Measurements from ENCODE around the gene ASPRV1. TPM values are rescaled to one million over a fixed set of nuclear protein-coding genes. Genes with fewer than 3 reads are reported as not detected.

The ASPRV1 gene
- polyA plus RNA-seq, 3 donors = 0.25 to 0.52 (median 0.27) TPM

GRCh38 chr2:70007151-70007550 lies 45.7 kb upstream of the ASPRV1 start:
- no peaks in the 10 kb centered on the region for H3K9me3 Mint-ChIP-seq
- H3K9ac ChIP-seq (ENCODE audit: insufficient read depth, low read length, poor library complexity, severe bottlenecking) = no peak overlapping the region
- no peak overlapping the region for H3K4me3 Mint-ChIP-seq
- peaks cover 0 to 2% (median 0%) of the 10 kb centered on the region in 3 donors for H3K27me3 Mint-ChIP-seq (ENCODE audit: low read depth in 3 of 3)
- no peaks in the 10 kb centered on the region for H3K27me3 ChIP-seq (ENCODE audit: control insufficient read depth in 2 of 2, insufficient read depth in 2 of 2, low read length in 2 of 2)
- intact Hi-C loops (cut with micrococcal nuclease) = no loop called here
- no peak overlapping the region for H3K4me2 ChIP-seq (replicated peaks; ENCODE audit: extremely low read depth, low read length, poor library complexity, severe bottlenecking)
- H2AFZ ChIP-seq (ENCODE audit: insufficient read depth, low read depth, low read length, poor library complexity, severe bottlenecking) = no peak overlapping the region
- H3K27ac ChIP-seq (ENCODE audit: low read depth in 1 of 2, low read length in 2 of 2) = no peak overlapping the region
- H3K27ac Mint-ChIP-seq = no peak overlapping the region
- DNase-seq = no peak
- H3K36me3 Mint-ChIP-seq = peaks cover 6 to 12% of the 10 kb centered on the region in 2 donors
- peaks cover 33 to 36% of the 10 kb centered on the region in 2 donors for H3K4me1 ChIP-seq (ENCODE audit: control insufficient read depth in 1 of 2, insufficient read depth in 2 of 2, low read length in 2 of 2)
- no peaks in the 10 kb centered on the region for H3K9me3 ChIP-seq (replicated peaks in 1 of 2; ENCODE audit: control insufficient read depth in 1 of 2, insufficient read depth in 1 of 2, low read length in 2 of 2)
- H4K20me1 ChIP-seq (ENCODE audit: insufficient read depth, low read length) = no peaks in the 10 kb centered on the region
- peaks cover 38% of the 10 kb centered on the region for H3K4me1 Mint-ChIP-seq
- no peak for TF ChIP-seq CTCF (IDR thresholded peaks at IDR 0.05)
- no peaks in the 10 kb centered on the region for H3K79me2 ChIP-seq (ENCODE audit: insufficient read depth, low read length)
- no peaks in the 10 kb centered on the region for H3K36me3 ChIP-seq (replicated peaks in 1 of 2; ENCODE audit: control insufficient read depth in 1 of 2, insufficient read depth in 2 of 2, low read length in 2 of 2)
- no peak overlapping the region for H3K4me3 ChIP-seq (replicated peaks in 1 of 3; ENCODE audit: low read depth in 2 of 3, low read length in 3 of 3)
- WGBS (ENCODE audit: insufficient coverage) = 97% methylated on average over 7 of the region's 13 CpGs

- Histone ChIP-seq H3K36me3 (replicated peaks in 1 of 2; ENCODE audit: control insufficient read depth in 1 of 2, insufficient read depth in 2 of 2, low read length in 2 of 2) (no peaks in the 10 kb centered on the region), H3K4me3 (replicated peaks in 1 of 3; ENCODE audit: low read depth in 2 of 3, low read length in 3 of 3) (no peak overlapping the region), H4K20me1 (ENCODE audit: insufficient read depth, low read length) (no peaks in the 10 kb centered on the region), H3K4me2 (replicated peaks; ENCODE audit: extremely low read depth, low read length, poor library complexity, severe bottlenecking) (no peak overlapping the region), H3K9ac (ENCODE audit: insufficient read depth, low read length, poor library complexity, severe bottlenecking) (no peak overlapping the region), H3K27ac (ENCODE audit: low read depth in 1 of 2, low read length in 2 of 2) (no peak overlapping the region), H2AFZ (ENCODE audit: insufficient read depth, low read depth, low read length, poor library complexity, severe bottlenecking) (no peak overlapping the region), H3K9me3 (replicated peaks in 1 of 2; ENCODE audit: control insufficient read depth in 1 of 2, insufficient read depth in 1 of 2, low read length in 2 of 2) (no peaks in the 10 kb centered on the region), H3K79me2 (ENCODE audit: insufficient read depth, low read length) (no peaks in the 10 kb centered on the region), H3K4me1 (ENCODE audit: control insufficient read depth in 1 of 2, insufficient read depth in 2 of 2, low read length in 2 of 2) (peaks cover 32 to 34% of the 10 kb centered on the region in 2 donors), H3K27me3 (ENCODE audit: control insufficient read depth in 2 of 2, insufficient read depth in 2 of 2, low read length in 2 of 2) (no peaks in the 10 kb centered on the region)
- Mint-ChIP-seq H3K4me3 (no peak overlapping the region), H3K9me3 (no peaks in the 10 kb centered on the region), H3K27me3 (ENCODE audit: low read depth in 3 of 3) (peaks cover 0 to 2% (median 0%) of the 10 kb centered on the region in 3 donors), H3K36me3 (peaks cover 6 to 11% of the 10 kb centered on the region in 2 donors), H3K4me1 (peaks cover 36% of the 10 kb centered on the region), H3K27ac (no peak overlapping the region)
- WGBS (ENCODE audit: insufficient coverage) = 86% methylated on average over 1 of the region's 1 CpG
- no peak for DNase-seq
- intact Hi-C loops (cut with micrococcal nuclease) = no loop called here
- no peak for TF ChIP-seq CTCF (IDR thresholded peaks at IDR 0.05)
Observed at GRCh38 chr2:70006447-70006784, 45.0 kb upstream of the ASPRV1 start.

Data from CD14-positive monocyte (primary cell).